Stimulated activated CD8-positive, alpha-beta memory T cell treated with anti-CD3 and anti-CD28 coated beads, Interleukin-4, amount 100 ng/mL, for 48 hours (primary cell): ENCODE results near the gene SLC26A8.
"Not testable (repeated sequence)": the region's sequence is repeated elsewhere in the genome, so short reads cannot be mapped to it uniquely, and the experiment has no call there.

Experiments used
- DNase-seq: peaks from one replicate; pipeline ENCODE4 v3.0.0-alpha.2; 2020

Gene SLC26A8

DNA sequence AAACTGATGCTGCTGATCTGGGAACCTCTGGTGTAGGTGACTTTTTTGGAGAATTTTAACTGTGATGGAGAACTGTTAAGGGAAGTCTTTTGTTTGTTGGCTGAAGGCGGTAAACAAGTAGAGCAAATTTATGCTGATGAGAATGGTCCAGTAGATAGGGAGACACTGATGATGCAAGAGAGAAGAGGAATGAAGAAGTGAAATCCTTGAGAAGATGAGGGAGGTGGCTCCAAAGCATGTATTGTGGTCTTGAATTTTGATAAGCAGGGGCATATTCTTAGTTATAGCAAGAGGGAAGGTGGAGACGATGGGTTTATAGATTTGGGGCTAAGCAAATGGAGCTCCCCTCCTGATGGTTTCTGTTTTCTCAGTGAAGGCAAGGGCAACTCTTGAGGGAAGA, 25.1 kb upstream of the SLC26A8 start:
- no peak for DNase-seq

DNA sequence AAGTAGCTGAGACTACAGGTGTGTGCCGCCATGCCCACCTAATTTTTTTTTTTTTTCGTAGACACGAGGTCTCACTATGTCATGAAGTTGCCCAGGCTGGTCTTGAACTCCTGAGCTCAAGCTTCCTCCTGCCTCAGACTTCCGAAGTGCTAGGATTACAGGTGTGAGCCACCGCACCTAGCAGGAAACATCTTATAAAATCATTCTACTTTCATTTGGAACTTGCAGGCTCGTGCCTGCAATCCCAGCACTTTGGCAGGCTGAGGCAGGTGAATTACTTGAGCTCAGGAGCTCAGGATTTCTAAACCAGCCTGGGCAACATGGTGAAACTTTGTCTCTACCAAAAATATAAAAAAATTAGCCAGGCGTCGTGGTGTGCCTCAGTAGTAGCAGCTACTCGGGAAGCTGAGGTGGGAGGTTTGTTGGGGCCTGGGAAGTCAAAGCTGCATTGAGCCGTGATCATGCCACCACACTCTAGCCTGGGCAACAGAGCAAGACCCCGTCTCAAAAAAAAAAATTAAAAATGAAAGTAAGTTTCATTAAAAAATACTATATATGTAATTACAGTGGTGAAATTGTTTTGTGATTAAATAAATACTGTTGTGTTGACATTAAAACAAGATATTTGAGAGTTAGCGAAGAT, 18.3 kb upstream of the SLC26A8 start:
- no peak for DNase-seq

- DNase-seq, result no peak
Observed at GRCh38 chr6:36040958-36041357, 16.5 kb upstream of the SLC26A8 start.

- no peak for DNase-seq
Observed at GRCh38 chr6:36039112-36039511, 14.7 kb upstream of the SLC26A8 start.

DNA sequence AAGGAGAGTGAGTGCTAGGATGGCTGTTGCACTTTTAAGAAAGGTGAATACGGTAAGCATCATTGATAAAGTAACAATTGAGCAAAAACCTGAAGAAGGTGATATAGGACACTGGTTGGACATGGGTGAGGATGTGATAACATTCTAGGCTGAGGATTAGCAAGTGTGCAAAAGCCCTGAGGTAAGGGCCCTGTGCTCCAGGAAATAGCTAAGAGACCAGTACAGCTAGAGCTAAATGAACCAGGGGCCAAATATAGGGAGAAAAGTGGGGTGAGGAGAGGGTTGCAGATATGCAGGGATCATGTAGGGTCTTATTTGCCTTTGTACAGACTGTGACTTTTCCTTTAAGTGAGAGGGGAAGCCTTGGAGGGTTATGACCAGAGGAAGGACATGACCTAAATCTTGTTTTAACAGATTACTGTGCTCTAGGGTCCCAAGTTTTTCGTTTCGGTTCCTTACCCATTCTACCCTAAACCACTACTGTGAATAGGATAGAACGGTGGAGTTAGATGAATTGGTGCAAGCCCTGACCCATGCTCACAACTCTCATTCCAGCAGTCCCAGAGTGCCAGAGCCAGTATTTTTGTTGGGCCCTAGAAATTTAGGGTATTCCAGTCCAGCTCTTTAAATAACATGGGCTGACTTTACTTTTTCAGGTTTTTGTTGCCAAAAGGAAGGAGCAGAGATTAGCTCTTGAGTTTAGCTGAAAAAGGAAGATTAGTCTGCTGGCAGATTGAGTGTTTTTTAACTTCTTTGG, 13.9 kb upstream of the SLC26A8 start:
- no peak for DNase-seq

DNA sequence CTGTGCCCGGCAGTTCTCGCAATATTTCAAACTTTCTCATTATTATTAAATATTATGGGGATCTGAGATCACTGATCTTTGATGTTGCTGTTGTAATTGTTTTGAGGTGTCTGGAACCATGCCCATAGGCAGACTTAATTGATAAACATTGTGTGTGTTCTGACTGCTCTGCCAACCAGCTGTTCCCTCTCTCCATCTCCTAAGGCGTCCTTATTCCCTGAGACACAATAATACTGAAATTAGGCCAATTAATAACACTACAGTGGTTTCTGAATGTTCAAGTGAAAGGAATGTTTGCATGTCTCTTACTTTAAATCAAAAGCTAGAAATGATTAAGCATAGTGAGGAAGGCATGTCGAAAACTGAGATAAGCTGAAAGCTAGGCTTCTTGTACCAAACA, 10.8 kb upstream of the SLC26A8 start:
- DNase-seq, result no peak

DNA sequence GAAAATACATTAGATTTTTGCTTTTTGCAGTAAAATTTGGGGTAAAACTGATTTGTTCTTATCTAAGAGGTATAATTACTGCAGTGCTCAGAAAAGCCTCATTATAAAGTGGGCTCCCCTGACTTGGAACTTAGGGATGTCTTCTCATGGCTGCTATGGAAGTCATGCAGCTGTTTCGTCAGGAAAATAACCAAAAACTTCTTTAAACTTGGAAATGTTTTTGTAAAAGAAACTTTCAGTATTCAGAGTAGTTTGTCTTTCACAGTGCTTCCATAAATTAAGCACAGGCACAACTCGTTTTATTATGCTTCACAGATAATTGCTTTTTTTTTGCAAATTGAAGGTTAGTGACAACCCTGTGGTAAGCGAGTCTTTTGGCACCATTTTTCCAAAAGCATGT, 10.0 kb upstream of the SLC26A8 start:
- DNase-seq, result no peak

DNA sequence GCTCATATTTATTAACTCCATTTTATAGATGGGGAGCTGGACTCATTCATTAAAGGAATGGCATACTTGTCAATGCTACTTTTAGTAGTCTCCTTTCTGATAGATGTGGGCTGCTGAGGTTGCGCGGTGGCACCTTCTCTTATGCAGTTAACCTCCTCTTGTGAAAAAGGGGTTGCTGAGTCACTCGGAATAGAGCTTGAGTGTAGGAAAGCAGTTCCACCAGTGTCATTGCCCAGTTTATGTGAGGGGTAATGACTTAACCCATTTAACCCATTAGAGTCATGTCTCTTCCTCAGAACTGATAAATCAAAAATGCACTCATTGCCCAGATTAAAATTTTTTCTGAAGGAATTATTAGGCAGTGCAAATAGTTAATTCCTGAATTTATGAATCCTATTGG, 9.5 kb upstream of the SLC26A8 start:
- DNase-seq, result peak; percentile 63

DNA sequence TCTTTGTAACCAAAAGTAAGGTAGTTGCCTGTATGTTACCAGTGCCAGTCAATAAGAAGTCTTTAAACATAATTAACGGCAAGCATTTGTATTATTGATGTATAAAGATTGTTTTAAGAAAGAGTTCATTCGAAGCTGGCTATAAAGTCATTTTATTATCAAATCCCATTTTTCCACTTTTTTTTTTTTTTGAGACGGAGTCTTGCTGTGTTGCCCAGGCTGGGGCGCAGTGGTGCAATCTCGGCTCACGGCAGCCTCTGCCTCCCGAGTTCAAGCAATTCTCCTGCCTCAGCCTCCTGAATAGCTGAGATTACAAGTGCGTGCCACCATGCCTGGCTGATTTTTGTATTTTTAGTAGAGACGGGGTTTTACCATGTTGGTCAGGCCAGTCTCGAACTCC, 8.7 kb upstream of the SLC26A8 start:
- not testable (repeated sequence) for DNase-seq

GRCh38 chr6:36032261-36032660, 7.8 kb upstream of the SLC26A8 start:
- DNase-seq, result no peak

GRCh38 chr6:36029464-36029863, 5.0 kb upstream of the SLC26A8 start:
- DNase-seq, result no peak

GRCh38 chr6:36028877-36029324, 4.5 kb upstream of the SLC26A8 start:
- peak; percentile 83 for DNase-seq

GRCh38 chr6:36028088-36028876, 3.8 kb upstream of the SLC26A8 start:
- DNase-seq, result peak; percentile 56

DNA sequence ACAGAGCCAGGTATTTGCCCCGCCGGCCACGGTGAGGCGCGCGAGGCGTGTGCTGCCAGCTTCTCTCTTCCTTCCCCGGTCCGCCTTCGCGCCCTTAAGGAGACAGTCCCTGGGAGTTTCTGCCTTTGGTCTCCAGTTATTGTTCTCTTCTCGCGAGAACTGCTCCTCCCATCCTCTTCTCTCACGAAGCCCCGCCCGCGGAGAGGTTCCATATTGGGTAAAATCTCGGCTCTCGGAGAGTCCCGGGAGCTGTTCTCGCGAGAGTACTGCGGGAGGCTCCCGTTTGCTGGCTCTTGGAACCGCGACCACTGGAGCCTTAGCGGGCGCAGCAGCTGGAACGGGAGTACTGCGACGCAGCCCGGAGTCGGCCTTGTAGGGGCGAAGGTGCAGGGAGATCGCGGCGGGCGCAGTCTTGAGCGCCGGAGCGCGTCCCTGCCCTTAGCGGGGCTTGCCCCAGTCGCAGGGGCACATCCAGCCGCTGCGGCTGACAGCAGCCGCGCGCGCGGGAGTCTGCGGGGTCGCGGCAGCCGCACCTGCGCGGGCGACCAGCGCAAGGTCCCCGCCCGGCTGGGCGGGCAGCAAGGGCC, 3.2 kb upstream of the SLC26A8 start, which contains the start of gene MAPK14:
TSS of gene MAPK14 (plus strand) at position 308 of the 587 bp plus-strand sequence. CDS start 350 bp downstream, outside the sequence.
- DNase-seq, result peak; percentile 99

DNA sequence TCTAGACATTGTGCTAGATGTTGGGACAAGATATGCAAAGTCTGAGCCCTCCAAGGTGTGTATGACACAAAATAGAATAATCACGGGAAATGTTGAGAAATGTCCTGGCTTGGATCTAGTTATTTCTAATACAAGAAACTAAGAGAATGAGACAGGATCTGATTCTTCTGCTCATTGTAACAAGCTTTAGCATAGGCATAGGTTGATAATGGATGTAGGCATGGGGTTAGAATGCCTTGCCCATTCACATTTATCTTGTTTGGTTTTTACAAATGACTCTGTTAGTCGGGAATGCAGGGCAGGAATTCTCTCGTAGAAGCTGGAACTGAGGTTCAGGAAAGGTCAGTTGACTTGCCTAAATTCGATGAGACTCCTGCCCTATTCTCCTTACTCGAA, 1.5 kb upstream of the SLC26A8 start:
- DNase-seq, result no peak

- DNase-seq, result no peak
Observed at GRCh38 chr6:36025260-36025931, 955 bp upstream of the SLC26A8 start.

DNA sequence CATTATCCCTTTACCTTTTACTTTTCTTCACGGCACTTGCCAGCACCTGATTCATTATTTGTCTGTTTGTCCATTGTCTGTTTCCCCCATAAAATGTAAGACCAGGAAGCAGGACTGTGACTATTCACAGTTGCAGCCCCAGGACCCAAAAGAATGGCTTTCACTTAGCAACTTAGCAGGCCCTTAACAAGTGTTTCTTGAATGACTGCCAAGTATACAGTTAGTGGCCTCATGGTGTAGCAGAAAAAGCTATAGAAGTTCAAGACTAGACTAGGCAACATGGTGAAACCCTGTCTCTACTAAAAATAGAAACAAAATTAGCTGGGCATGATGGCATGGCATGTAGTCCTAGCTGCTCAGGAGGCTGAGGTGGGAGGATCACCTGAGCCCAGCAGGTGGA, 4.3 kb downstream of the SLC26A8 start:
- DNase-seq, result no peak

DNA sequence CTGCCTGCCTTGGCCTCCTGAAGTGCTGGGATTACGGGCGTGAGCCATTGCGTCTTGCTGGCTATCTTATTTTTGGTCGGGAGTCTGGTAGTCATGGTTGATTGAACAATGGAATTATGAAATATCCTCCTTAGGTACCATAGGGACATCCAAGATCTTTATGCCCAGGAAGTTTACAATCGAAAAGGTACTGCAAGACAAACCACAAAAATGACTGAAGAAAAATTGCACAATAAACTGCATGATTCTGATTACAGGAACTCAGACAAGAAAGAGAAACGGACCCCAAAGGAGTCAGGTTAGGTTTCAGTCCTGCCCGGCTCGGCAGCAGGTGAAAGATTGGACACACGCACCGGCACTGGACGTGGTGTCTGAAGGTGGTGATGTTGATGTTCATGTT, 5.3 kb downstream of the SLC26A8 start:
- DNase-seq, result no peak

DNA sequence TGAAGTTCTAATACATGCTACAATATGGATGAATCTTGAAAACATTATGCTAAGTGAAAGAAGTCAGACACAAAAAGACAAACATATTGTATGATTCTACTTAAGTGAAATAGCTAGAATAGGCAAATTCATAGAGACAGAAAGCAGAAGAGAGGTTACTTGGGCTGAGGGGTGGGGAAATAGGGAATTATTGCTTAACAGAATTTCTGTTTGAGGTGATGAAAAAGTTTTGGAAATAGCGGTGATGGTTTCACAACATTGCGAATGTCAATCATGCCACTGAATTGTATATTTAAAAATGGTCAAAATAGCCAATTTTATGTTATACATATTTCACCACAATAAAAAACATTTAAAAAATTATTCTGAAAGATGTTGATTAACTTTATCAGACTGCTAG, 6.1 kb downstream of the SLC26A8 start:
- no peak for DNase-seq

DNA sequence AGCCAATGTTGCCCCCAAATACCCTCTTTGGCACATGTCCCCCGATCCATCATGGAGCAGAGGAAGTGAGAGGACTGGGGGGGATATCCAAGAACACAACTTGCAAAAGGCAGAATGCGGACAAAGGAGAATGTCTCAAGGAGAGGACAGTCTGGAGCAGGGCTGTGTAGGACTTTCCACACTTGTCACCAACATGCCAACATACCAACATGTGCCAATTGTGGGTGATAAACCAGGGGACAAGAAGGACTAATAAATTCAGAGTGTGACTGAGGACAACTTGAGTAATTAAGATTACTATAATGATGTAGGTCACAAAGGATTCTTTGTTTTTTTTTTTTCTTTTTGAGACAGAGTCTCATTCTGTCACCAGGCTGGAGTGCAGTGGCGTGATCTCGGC, 8.8 kb downstream of the SLC26A8 start:
- DNase-seq, result no peak

GRCh38 chr6:36000451-36000850, 24.0 kb downstream of the SLC26A8 start:
- DNase-seq, result no peak

DNA sequence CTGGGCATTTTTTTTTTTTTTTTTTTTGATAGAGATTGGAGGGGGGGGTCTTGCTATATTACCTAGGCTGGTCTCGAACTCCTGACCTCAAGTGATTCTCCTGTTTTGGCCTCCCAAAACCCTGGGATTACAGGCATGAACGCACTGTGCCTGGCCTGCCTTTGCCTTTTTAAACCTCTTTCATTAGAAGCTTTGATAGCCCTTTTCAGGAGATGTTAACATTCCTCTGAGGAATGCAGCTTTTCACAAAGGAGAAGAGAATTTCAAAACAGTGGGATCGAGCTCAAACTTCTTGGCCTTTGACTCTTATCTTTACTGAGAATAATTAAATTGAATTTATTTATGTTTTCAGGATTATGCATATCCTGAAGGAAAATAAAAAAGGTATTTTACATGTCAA, 31.3 kb downstream of the SLC26A8 start:
- no peak for DNase-seq

DNA sequence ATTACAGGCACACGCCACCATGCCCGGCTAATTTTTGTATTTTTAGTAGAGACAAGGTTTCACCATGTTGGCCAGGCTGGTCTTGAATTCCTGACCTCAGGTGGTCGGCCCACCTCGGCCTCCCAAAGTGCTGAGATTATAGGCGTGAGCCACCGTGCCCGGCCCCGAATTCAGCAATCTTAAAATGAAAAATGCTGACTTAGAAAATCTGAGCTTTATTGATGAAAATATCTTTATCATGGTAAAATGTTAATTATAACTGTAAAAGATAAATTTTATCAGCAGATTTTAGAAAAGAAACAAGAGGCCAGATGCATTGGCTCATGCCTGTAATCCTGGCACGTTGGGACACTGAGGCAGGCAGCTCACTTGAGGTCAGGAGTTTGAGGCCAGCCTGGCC, 36.4 kb downstream of the SLC26A8 start:
- DNase-seq, result not testable (repeated sequence)
